CD14-positive monocyte (primary cell): ENCODE measurements around the gene MOAP1. TPM values are rescaled to one million over a fixed set of nuclear protein-coding genes. Genes with fewer than 3 reads are reported as not detected.

Source experiments
- DNase-seq, 3 donors: peaks; one replicate each; pipeline ENCODE4 v3.0.0-alpha.2; 2011 to 2022
- H2AFZ ChIP-seq: 2 replicates; pipeline ENCODE4 v1.6.0; 2012; ENCODE audit warnings: mild to moderate bottlenecking, low read depth, low read length, inconsistent platforms; ENCODE audit not compliant: insufficient read depth, poor library complexity, severe bottlenecking
- H3K27ac ChIP-seq, 2 donors: 1 replicate in 1 of 2; 2 replicates in 1 of 2; pipeline ENCODE4 v1.5.1; 2012 to 2013; ENCODE audit warnings: low read length in 2 of 2, control low read depth in 1 of 2, inconsistent platforms in 1 of 2, low read depth in 1 of 2, mild to moderate bottlenecking in 1 of 2
- H3K27me3 ChIP-seq, 2 donors: one replicate each; pipeline versions ENCODE4 v1.6.0 to v1.6.1; 2011 to 2013; ENCODE audit warnings: low read length in 2 of 2; ENCODE audit not compliant: control insufficient read depth in 2 of 2, insufficient read depth in 2 of 2
- H3K36me3 ChIP-seq, 2 donors: replicated peaks in 1 of 2; 1 replicate in 1 of 2; 2 replicates in 1 of 2; pipeline versions ENCODE4 v1.5.1 to v1.6.1; 2012 to 2013; ENCODE audit warnings: low read length in 2 of 2, control low read depth in 1 of 2, inconsistent platforms in 1 of 2, mild to moderate bottlenecking in 1 of 2; ENCODE audit not compliant: insufficient read depth in 2 of 2, control insufficient read depth in 1 of 2
- H3K4me1 ChIP-seq, 2 donors: 1 replicate in 1 of 2; 2 replicates in 1 of 2; pipeline versions ENCODE4 v1.5.1 to v1.6.1; 2012 to 2013; ENCODE audit warnings: low read length in 2 of 2, control low read depth in 1 of 2, inconsistent platforms in 1 of 2, mild to moderate bottlenecking in 1 of 2, moderate library complexity in 1 of 2; ENCODE audit not compliant: insufficient read depth in 2 of 2, control insufficient read depth in 1 of 2
- H3K4me2 ChIP-seq: replicated peaks from 2 replicates; pipeline ENCODE3; 2012; ENCODE audit warnings: low read length, moderate library complexity, mild to moderate bottlenecking; ENCODE audit not compliant: poor library complexity, severe bottlenecking; ENCODE audit errors: extremely low read depth
- H3K4me3 ChIP-seq, 3 experiments: fragments of 200-600 bp in 1 of 3; sonication (generic) in 1 of 3; replicated peaks in 1 of 3; 1 replicate in 2 of 3; 2 replicates in 1 of 3; pipeline ENCODE4 v1.5.1; 2011 to 2013; ENCODE audit warnings: low read length in 3 of 3, mild to moderate bottlenecking in 3 of 3, control low read depth in 2 of 3, low read depth in 2 of 3, inconsistent platforms in 1 of 3, moderate library complexity in 1 of 3
- H3K79me2 ChIP-seq: 2 replicates; pipeline ENCODE4 v1.6.0; 2012; ENCODE audit warnings: mild to moderate bottlenecking, control low read depth, inconsistent platforms, low read length, moderate library complexity; ENCODE audit not compliant: insufficient read depth
- H3K9ac ChIP-seq: 2 replicates; pipeline ENCODE4 v1.6.0; 2017; ENCODE audit warnings: low read length, mild to moderate bottlenecking; ENCODE audit not compliant: insufficient read depth, poor library complexity, severe bottlenecking
- H3K9me3 ChIP-seq, 2 donors: replicated peaks in 1 of 2; 1 replicate in 1 of 2; 2 replicates in 1 of 2; pipeline versions ENCODE4 v1.5.1 to v1.6.1; 2012 to 2013; ENCODE audit warnings: low read length in 2 of 2, control low read depth in 1 of 2; ENCODE audit not compliant: control insufficient read depth in 1 of 2, insufficient read depth in 1 of 2
- H4K20me1 ChIP-seq: 2 replicates; pipeline ENCODE4 v1.6.0; 2012; ENCODE audit warnings: mild to moderate bottlenecking, low read length, control low read depth, moderate library complexity; ENCODE audit not compliant: insufficient read depth
- H3K27ac Mint-ChIP-seq, 7 donors: one replicate each; pipeline ENCODE4 v1.8.0; 2020; ENCODE audit warnings: mild to moderate bottlenecking in 7 of 7, mixed read lengths in 7 of 7, moderate library complexity in 6 of 7, inconsistent platforms in 2 of 7
- H3K27me3 Mint-ChIP-seq, 3 donors: one replicate each; pipeline ENCODE4 v1.8.0; 2021 to 2022; ENCODE audit warnings: low read depth in 3 of 3, mild to moderate bottlenecking in 3 of 3, mixed read lengths in 3 of 3, moderate library complexity in 3 of 3, inconsistent platforms in 1 of 3
- H3K36me3 Mint-ChIP-seq, 2 donors: one replicate each; pipeline ENCODE4 v1.8.0; 2020; ENCODE audit warnings: mixed read lengths in 2 of 2, inconsistent platforms in 1 of 2, mild to moderate bottlenecking in 1 of 2
- H3K4me1 Mint-ChIP-seq: one replicate; pipeline ENCODE4 v1.8.0; 2020; ENCODE audit warnings: mild to moderate bottlenecking, mixed read lengths
- H3K4me3 Mint-ChIP-seq, 2 donors: one replicate each; pipeline ENCODE4 v1.8.0; 2020; ENCODE audit warnings: mild to moderate bottlenecking in 2 of 2, mixed read lengths in 2 of 2, moderate library complexity in 1 of 2
- H3K9me3 Mint-ChIP-seq, 7 donors: one replicate each; pipeline ENCODE4 v1.8.0; 2020 to 2022; ENCODE audit warnings: mixed read lengths in 7 of 7, mild to moderate bottlenecking in 6 of 7, moderate library complexity in 6 of 7, inconsistent platforms in 2 of 7
- CTCF ChIP-seq: fragments of 200-600 bp; IDR thresholded peaks from one replicate; pipeline ENCODE4 v1.8.0; 2022; ENCODE audit warnings: antibody characterized with exemption, mild to moderate bottlenecking
- WGBS: methylation state at CpG from one replicate; pipeline ENCODE4 v1.1.5; 2013; ENCODE audit warnings: missing lambda C conversion rate; ENCODE audit not compliant: insufficient coverage; 5-methylcytosine and 5-hydroxymethylcytosine counted together
- intact Hi-C, 2 donors: fragments of 100-400 bp; cut with micrococcal nuclease; formaldehyde crosslinking; loops; one replicate each; pipeline versions ENCODE4 v1.15.0 to v1.15.1; 2023
- polyA plus RNA-seq, 3 donors: library from polyadenylated mRNA; depleted of rRNA in 1 of 3; unstranded in 2 of 3; stranded (reverse) in 1 of 3; fragments of 300-500 nt in 2 of 3; fragments of >200 nt in 1 of 3; fragmentation: Illumina TruSeq in 2 of 3; gene quantifications; 1 replicate in 2 of 3; 2 replicates in 1 of 3; pipeline ENCODE4 v1.2.3, GENCODE V29; 2012 to 2021

The MOAP1 gene
- polyA plus RNA-seq, 3 donors: 22.5 to 53.9 (median 22.6) TPM

- Histone ChIP-seq H3K27me3 (no peaks in the 10 kb centered on the region), H3K79me2 (peaks cover 32% of the 10 kb centered on the region), H3K9ac (no peak overlapping the region), H4K20me1 (peaks cover 14% of the 10 kb centered on the region), H2AFZ (no peak overlapping the region), H3K9me3 (no peaks in the 10 kb centered on the region), H3K4me1 (peaks cover under 1 to 4% of the 10 kb centered on the region in 2 donors), H3K27ac (no peak overlapping the region), H3K4me2 (no peak overlapping the region), H3K4me3 (no peak overlapping the region), H3K36me3 (peaks cover 9 to 17% of the 10 kb centered on the region in 2 donors)
- intact Hi-C loops: loop anchor here (10.0 kb wide), 1 partner anchor 134 kb away; the partner anchor contains the start of gene BTBD7 (in 2 of the 2)
- peaks cover 0 to 1% (median 0%) of the 10 kb centered on the region in 3 donors for H3K27me3 Mint-ChIP-seq
- no peak overlapping the region for H3K27ac Mint-ChIP-seq
- H3K4me3 Mint-ChIP-seq: no peak overlapping the region
- WGBS: 85% methylated on average over 5 of the region's 5 CpGs
- no peak for DNase-seq
- peaks cover 16 to 32% of the 10 kb centered on the region in 2 donors for H3K36me3 Mint-ChIP-seq
- no peak for TF ChIP-seq CTCF
- H3K9me3 Mint-ChIP-seq: no peaks in the 10 kb centered on the region
- H3K4me1 Mint-ChIP-seq: peaks cover 12% of the 10 kb centered on the region
Measured at GRCh38 chr14:93200553-93200952, 15.9 kb upstream of the MOAP1 start.

- Mint-ChIP-seq H3K27ac (no peak overlapping the region), H3K36me3 (peaks cover 15 to 29% of the 10 kb centered on the region in 2 donors), H3K4me3 (no peak overlapping the region), H3K27me3 (no peaks in the 10 kb centered on the region), H3K9me3 (no peaks in the 10 kb centered on the region), H3K4me1 (no peaks in the 10 kb centered on the region)
- Histone ChIP-seq H2AFZ (no peak overlapping the region), H3K27ac (no peak overlapping the region), H3K4me3 (no peak overlapping the region), H3K4me2 (no peak overlapping the region), H3K9ac (no peak overlapping the region), H4K20me1 (no peaks in the 10 kb centered on the region), H3K79me2 (peaks cover 16% of the 10 kb centered on the region), H3K27me3 (no peaks in the 10 kb centered on the region), H3K4me1 (no peaks in the 10 kb centered on the region), H3K9me3 (no peaks in the 10 kb centered on the region), H3K36me3 (peaks cover 9 to 17% of the 10 kb centered on the region in 2 donors)
- WGBS: 98% methylated on average over 4 of the region's 4 CpGs
- no peak for TF ChIP-seq CTCF
- no peak for DNase-seq
- intact Hi-C loops: no loop called here
Measured at GRCh38 chr14:93199031-93199430, 14.3 kb upstream of the MOAP1 start.
